HG03103 (cell line): ENCODE results near the gene ZNF576.
A peak's percentile ranks its signal among the peaks of the same experiment; 100 is the strongest.
"Not testable (repeated sequence)": the region's sequence is repeated elsewhere in the genome, so short reads cannot be mapped to it uniquely, and the experiment has no call there.

Source experiments
- ATAC-seq: cut with Tn5 transposase; IDR thresholded peaks from one replicate; pipeline ENCODE4 v1.9.1; 2021; ENCODE audit warnings: low read depth; ENCODE audit not compliant: unreplicated experiment

Gene ZNF576

GRCh38 chr19:43598445-43599240, 2.2 kb downstream of the ZNF576 start:
- no peak for ATAC-seq

DNA sequence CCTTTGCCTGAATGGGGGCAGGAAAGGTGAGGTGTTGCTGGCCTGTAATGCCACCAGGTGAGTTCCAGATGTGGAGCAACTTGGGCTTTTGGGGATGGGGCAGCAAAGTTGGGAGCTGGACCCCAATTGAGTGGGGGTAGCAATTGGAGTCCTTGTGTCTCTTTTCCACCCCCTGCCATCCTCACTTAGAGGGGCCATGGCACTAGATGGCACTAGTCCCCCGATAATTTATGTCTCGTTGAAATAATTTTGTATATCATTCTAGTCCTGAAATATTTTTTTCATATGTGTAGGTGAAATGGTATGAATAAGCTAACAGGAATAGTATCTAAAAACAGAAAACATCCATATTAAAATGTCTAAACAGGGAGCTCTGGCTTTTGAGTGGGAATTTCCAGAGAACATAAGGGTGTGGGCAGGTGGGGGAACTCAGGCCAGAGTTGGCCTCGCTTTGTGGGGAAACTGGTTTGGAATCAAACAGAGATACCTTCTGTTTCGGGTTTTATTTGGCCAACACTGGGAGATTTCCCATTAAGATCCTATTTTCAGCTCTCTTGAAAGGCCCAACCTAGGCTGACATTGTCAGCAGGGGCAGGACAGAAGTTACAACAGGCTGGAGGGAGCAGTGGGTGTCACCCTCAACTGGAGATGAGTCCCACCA, 3.4 kb downstream of the ZNF576 start:
- no peak for ATAC-seq

DNA sequence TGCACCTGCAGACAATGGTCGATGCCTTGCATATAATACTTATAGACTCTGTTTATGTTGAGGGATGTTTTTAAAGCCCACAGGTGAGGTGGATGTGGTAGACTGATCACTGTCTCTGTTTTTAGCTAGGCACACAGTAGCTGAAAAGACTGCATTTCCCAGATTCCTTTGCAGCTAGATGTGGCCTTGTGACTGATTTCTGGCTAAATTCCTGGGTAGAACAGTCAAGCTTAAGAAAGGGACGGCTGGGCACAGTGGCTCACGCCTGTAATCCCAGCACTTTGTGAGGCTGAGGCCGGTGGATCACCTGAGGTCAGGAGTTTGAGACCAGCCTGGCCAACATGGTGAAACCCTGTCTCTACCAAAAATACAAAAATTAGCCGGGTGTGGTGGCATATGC, 3.9 kb downstream of the ZNF576 start:
- ATAC-seq: not testable (repeated sequence)

DNA sequence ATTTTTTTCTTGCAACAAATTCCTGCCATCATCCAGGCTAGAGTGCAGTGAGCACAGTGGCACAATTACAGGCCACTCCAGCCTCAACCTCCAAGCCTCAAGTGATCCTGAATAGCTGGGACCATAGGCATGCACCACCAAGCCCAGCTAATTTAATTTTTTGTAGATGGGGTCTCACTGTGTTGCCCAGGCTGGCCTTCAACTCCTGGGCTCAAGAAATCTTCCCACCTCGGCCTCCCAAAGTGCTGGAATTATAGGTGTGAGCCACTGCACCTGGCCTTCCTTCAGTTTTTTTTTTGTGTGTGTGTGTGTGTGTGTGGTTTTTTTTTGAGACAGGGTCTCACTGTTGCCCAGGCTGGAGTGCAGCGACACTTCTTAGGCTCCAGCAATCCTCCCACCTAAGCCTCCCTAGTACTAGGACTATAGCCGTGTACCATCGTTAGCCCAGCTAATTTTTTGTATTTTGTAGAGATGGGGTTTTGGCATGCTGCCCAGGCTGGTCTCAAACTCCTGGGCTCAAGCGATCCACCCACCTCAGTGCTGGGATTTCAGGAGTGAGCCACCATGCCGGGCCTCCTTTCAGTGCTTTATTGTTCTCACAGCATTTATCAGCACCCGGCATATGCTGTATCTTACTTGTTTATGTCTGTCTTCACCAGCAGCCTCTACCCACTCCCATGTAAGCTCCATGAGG, 9.6 kb downstream of the ZNF576 start:
- no peak for ATAC-seq

DNA sequence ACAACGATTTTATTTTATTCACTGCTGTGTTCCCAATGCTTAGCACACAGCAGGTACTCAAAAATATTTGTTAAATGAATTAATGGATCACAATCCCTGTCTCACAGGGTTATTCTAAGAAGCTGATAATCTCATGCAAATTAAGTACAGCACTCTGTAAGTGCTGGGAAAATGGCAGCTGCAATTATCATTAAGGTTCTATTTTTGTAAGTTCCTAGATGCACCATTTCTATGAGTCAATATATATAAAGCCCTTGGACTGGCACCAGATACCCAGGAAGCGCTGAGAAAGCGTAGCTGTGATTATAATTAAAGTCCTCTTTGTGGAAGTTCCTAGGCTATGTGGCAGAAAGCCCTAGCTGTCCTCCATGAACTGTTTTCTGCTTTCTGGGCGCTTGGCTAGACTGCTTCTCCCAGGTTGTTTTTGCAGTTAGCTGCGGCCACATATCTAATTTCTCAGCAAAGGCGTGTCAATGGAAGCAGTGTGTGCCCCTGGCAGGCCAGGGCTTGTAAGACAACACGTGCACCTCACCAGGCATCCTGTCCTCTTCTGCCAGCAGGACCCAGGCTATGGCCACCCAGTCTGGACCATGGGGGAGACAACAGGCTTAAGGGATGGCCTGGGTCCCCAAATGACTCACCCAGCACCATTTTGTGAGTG, 10.3 kb downstream of the ZNF576 start:
- ATAC-seq: no peak

DNA sequence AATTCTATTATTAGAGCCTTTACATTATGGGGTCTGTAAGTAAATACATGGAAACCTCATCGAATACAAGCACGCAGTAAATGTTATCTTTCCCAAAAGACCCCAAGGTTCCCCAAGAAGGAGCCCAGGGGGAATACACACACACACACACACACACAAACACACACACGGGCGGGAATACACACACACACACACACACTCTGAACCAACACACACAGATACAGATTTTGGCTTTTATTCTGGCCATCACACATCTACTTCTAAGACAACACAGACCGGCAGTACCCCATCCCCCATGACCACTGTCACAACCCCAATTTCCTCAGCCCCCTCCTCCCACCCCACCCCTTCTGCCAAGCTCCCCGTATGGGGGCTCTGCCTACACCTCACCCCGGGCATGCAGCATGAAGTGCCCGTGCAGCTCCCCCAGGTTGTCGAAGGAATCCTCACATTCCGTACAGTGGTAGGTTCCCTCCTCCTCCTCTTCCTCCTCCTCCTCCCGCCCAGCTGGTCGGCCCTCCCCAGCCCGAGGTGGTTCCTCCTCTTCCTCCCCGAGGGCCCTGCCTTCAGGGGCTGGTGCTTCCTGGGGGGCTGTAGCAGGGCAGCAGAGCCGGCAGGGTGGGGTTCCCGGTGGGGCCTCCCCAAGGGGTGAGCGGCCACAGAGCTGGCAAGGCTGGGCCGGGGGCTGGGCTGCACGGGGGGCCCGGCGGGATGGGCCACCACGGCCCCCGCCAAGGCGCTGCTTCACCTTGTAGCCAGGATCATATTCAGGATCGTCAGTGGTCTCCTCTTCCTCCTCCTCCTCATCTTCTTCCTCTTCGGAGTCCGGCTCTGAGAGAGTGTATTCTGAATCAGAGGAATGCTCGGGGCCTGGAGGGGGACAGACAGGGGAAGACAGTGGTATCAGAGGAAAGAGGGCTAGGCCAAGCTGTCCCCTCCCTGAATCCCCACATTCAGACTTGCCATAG, 11.1 kb downstream of the ZNF576 start:
- no peak for ATAC-seq

DNA sequence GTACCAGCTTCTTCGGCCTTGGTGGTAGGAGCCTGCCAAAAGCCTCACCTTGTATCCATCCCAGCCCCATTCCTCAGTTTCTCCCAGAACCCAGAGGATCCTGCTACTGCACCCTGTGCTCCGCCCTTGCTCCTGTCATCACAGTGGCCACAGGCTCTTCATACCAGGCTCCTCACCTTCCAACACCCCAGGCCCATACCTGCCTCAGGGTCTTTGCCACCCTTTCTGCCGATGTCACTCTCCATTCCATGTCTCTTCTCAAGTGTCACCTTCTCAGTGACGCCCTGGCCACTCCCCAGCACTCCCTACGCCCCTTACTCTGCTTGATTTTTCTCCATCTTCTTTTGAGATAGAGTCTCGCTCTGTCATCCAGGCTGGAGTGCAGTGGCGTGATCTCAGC, 13.5 kb downstream of the ZNF576 start:
- ATAC-seq: no peak

- ATAC-seq: no peak
Measured at GRCh38 chr19:43610493-43610892, 14.1 kb downstream of the ZNF576 start.

DNA sequence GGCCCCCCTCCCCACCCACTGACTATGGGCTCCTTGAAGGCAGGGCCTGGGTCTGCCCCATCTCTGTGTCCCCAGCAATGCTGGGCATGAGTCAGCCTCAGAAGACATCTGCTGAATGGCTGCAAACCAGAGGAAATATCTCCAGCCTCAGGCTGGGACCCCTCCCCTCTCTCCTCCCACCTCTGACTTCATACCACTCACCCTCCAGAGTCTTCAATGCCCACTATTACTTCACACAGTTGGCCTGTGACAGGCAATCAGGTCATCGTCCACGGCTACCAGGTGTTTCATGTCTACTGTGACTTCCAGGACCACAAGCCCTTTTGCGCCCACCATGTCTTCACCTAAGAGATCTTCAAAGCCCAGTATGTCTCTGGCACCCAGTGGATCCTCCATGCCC, 15.4 kb downstream of the ZNF576 start, which contains the start of gene SRRM5:
SRRM5 (plus strand) TSS at position 301 of the 400 bp plus-strand sequence; CDS start at position 335, 34 bp downstream.
- no peak for ATAC-seq

DNA sequence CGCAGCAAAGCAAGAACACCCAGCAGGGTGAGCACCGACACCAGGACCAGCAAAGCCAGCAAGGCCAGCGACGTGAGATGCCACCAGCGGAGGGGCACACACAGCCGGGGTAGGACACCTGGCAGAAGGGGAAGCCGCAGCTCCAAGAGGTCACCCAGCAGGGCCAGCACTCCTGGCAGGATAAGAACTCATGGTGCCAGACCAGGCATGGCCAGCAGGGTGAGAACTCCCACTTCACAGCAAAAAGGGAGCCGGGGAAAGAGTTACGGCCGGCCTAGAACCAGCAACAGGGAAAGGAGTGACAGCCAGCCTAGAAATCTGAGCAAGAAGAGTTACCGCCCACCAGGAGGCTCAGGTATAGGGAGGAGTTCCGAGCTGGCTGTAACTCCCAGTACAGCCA, 16.0 kb downstream of the ZNF576 start:
- no peak for ATAC-seq

GRCh38 chr19:43616306-43616705, 19.9 kb downstream of the ZNF576 start:
- no peak for ATAC-seq

- ATAC-seq: no peak
Measured at GRCh38 chr19:43616954-43617353, 20.6 kb downstream of the ZNF576 start.

- peak; percentile 17 for ATAC-seq
Measured at GRCh38 chr19:43618921-43619261, 22.5 kb downstream of the ZNF576 start.

- peak; percentile 66 for ATAC-seq
Measured at GRCh38 chr19:43619262-43620060, 23.1 kb downstream of the ZNF576 start, which contains the start of gene ZNF428. ZNF428 (minus strand) TSS chr19:43619629; CDS start chr19:43614304, 5,325 bp downstream.

DNA sequence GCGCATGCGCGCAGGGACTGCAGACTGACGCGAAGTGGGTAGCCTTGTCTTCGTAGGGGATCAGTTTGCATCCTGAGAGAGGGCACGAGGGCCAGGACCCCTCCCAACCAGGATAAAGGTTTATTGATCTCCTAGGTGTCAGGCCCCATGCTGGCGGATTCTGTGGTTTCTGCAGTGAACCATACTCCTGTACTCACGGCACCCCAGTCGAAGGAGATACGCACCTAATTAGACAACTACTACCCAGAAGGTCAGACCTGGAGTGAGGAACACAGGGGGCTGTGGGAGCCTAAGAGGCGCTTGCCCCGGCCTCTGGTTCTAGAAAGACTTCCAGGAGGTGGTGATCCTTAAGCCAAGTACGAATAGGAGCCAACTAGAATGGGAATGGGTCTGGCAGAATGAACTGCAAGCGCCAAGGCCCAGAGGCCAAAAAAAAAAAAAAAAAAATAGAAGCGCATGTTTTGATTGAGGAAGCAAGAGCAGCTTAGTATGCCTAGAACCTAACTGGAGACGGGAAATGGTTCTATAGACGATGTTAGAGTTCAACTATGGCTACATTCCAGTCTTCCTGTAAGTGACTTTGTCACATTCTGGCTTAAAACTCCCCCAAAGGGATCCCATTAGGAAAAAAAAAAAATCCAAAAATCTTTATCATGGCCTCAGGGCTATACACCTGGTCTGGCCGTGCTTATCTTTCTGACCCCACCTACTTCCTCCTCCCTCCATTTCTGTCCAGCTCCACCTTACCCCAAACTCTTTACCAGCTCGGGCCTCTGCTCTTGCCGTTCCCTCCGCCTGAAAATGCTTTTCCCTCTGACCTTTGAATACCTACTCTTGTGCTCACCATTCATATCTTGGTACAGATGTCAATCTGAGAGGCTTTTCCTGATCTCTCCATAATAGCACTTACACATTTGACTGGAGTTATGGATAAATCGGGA, 23.9 kb downstream of the ZNF576 start:
- no peak for ATAC-seq

DNA sequence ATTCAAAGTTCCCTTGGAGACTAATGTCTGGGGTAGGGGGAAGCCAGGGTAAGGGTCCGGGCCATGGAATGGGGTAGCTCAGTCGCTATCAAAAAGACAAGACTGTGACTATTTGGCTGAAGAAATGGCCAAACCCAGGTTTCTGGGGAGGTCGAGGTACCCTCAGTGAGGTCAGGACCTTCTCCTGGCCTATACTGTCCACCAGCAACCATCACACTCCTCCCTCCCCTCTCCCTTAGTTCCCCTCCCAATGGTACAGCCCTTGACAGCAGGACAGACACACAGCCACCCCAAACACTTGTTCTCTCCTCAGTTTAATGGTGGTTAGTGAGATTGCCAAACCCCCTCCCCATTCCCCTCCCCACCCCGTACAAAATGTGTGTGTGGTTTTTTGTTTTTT, 25.7 kb downstream of the ZNF576 start:
- no peak for ATAC-seq

GRCh38 chr19:43622956-43623355, 26.6 kb downstream of the ZNF576 start:
- ATAC-seq: no peak
